Smooth muscle cell (in vitro differentiated cells): ENCODE measurements around the gene CHST13. TPM values are rescaled to one million over a fixed set of nuclear protein-coding genes. Genes with fewer than 3 reads are reported as not detected.
A peak's percentile ranks its signal among the peaks of the same experiment; 100 is the strongest.

Source experiments
- DNase-seq: peaks from one replicate; lab custom pipeline; 2025; ENCODE audit not compliant: unreplicated experiment; lab: John Stamatoyannopoulos, UW
- H2AFZ ChIP-seq: fragments of 200-600 bp; sonication (generic); 2 replicates; pipeline ENCODE4 v1.6.0; 2016; ENCODE audit warnings: antibody characterized with exemption, low read depth, mild to moderate bottlenecking
- H3F3A ChIP-seq: fragments of 200-600 bp; sonication (generic); 2 replicates; pipeline ENCODE4 v1.6.0; 2017; ENCODE audit warnings: antibody characterized with exemption, low read depth
- H3K27ac ChIP-seq: fragments of 200-600 bp; sonication (generic); 2 replicates; pipeline ENCODE4 v1.5.1; 2016; ENCODE audit warnings: low read depth, mild to moderate bottlenecking
- H3K27me3 ChIP-seq: fragments of 200-600 bp; sonication (generic); 2 replicates; pipeline ENCODE4 v1.6.1; 2016; ENCODE audit warnings: low read depth, mild to moderate bottlenecking
- H3K36me3 ChIP-seq: fragments of 200-600 bp; sonication (generic); 2 replicates; pipeline ENCODE4 v1.5.1; 2016; ENCODE audit warnings: low read depth
- H3K4me1 ChIP-seq: fragments of 200-600 bp; sonication (generic); 2 replicates; pipeline ENCODE4 v1.5.1; 2016; ENCODE audit warnings: low read depth
- H3K4me2 ChIP-seq: fragments of 200-600 bp; sonication (generic); 2 replicates; pipeline ENCODE4 v1.6.0; 2016; ENCODE audit warnings: mild to moderate bottlenecking
- H3K4me3 ChIP-seq: fragments of 200-600 bp; sonication (generic); 2 replicates; pipeline ENCODE4 v1.5.1; 2016; ENCODE audit warnings: mild to moderate bottlenecking
- H3K79me2 ChIP-seq: fragments of 200-600 bp; sonication (generic); 2 replicates; pipeline ENCODE4 v1.6.0; 2016; ENCODE audit warnings: low read depth, mild to moderate bottlenecking
- H3K9ac ChIP-seq: fragments of 200-600 bp; sonication (generic); 2 replicates; pipeline ENCODE4 v1.6.0; 2016; ENCODE audit warnings: low read depth
- H3K9me3 ChIP-seq: fragments of 200-600 bp; sonication (generic); replicated peaks from 2 replicates; pipeline ENCODE4 v1.5.1; 2016; ENCODE audit warnings: low read depth
- H4K20me1 ChIP-seq: fragments of 200-600 bp; sonication (generic); 2 replicates; pipeline ENCODE4 v1.6.0; 2016; ENCODE audit warnings: low read depth
- WGBS: methylation state at CpG from one replicate; pipeline ENCODE4 v1.1.7; 2016; ENCODE audit warnings: low lambda C conversion rate; 5-methylcytosine and 5-hydroxymethylcytosine counted together
- polyA plus RNA-seq: library from polyadenylated mRNA; unstranded; fragments of >200 nt; fragmentation: Nextera tagmentation; extraction: Ambion mirVana; gene quantifications from 2 replicates; pipeline ENCODE4 v1.2.1, GENCODE V29; 2016
- total RNA-seq: library from RNA; depleted of rRNA; stranded (reverse); fragments of >200 nt; gene quantifications from 2 replicates; pipeline ENCODE4 v1.2.3, GENCODE V29; 2014
- TF ChIP-seq, protein P1 (sequence below): fragments of 200-600 bp; sonication (generic); IDR thresholded peaks from 2 replicates; pipeline ENCODE4 v1.5.1; 2017; ENCODE audit warnings: borderline replicate concordance, mild to moderate bottlenecking, antibody characterized with exemption; ENCODE audit not compliant: insufficient read depth, poor library complexity, severe bottlenecking

Gene CHST13
- total and polyA plus RNA-seq, 2 experiments from 2014 or later: not detected

DNA sequence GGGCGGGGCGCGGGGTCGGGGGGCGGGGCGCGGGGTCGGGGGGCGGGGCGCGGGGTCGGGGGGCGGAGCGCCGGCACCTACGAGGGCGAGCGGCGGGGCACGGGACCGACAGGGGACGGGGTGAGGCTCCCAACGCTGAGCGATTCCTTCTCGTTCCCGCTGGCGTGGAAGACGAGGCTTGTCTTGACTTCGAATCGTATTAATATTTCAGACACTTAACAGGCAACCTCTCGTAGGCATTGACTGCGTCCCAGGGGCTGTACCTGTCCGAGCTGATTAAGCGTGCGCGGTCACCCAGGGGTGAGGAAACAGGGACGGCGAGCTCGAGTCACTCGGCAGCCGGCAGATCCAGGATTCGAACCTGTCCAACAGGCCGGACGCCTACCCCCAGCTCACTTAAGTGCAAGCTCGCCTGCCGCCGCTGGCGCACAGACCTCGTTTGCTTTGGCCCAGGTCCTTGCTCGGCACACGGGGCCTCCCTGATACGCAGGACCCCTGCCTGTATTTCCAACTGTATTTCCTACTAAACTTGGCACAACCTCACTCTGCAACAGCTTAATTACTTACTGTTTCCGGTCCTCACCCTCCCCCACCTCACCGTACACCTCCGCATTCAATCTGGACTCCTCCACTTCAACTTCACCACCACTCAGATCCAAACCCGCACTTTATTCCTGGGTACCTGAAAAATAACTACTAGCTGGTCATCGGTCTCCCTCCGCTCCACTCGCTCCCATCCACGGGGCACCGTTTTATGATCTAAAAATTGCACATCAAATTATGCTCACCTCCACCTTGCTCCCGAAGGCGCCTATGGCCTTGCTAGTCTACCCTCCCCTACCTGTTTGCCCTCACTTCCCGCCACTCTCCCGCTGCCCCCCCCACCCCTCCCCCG is 47.5 kb upstream of the CHST13 start:
- peak overlapping the region; percentile 68 for H3K9ac ChIP-seq
- H3K9me3 ChIP-seq: no peaks in the 10 kb centered on the region
- TF ChIP-seq, protein P1, sequence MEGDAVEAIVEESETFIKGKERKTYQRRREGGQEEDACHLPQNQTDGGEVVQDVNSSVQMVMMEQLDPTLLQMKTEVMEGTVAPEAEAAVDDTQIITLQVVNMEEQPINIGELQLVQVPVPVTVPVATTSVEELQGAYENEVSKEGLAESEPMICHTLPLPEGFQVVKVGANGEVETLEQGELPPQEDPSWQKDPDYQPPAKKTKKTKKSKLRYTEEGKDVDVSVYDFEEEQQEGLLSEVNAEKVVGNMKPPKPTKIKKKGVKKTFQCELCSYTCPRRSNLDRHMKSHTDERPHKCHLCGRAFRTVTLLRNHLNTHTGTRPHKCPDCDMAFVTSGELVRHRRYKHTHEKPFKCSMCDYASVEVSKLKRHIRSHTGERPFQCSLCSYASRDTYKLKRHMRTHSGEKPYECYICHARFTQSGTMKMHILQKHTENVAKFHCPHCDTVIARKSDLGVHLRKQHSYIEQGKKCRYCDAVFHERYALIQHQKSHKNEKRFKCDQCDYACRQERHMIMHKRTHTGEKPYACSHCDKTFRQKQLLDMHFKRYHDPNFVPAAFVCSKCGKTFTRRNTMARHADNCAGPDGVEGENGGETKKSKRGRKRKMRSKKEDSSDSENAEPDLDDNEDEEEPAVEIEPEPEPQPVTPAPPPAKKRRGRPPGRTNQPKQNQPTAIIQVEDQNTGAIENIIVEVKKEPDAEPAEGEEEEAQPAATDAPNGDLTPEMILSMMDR: no peak
- H3K27ac ChIP-seq: peak overlapping the region; percentile 19
- DNase-seq: peak; percentile 68
- no peaks in the 10 kb centered on the region for H3K36me3 ChIP-seq
- H3K4me3 ChIP-seq: peak overlapping the region; percentile 72
- peak overlapping the region; percentile 99 for H2AFZ ChIP-seq
- H3K4me2 ChIP-seq: peak overlapping the region; percentile 98
- H4K20me1 ChIP-seq: peaks cover 37% of the 10 kb centered on the region
- peaks cover 33% of the 10 kb centered on the region for H3K4me1 ChIP-seq
- H3F3A ChIP-seq: no peaks in the 10 kb centered on the region
- H3K79me2 ChIP-seq: peaks cover 35% of the 10 kb centered on the region
- WGBS: 20% methylated on average over 45 of the region's 66 CpGs
- no peaks in the 10 kb centered on the region for H3K27me3 ChIP-seq

GRCh38 chr3:126477061-126477380 is 46.9 kb upstream of the CHST13 start:
- 68% methylated on average over 3 of the region's 4 CpGs for WGBS
- Histone ChIP-seq H3K4me2 (no peak overlapping the region), H3K79me2 (peaks cover 29% of the 10 kb centered on the region), H3K36me3 (no peaks in the 10 kb centered on the region), H3K4me3 (no peak overlapping the region), H3K9me3 (no peaks in the 10 kb centered on the region), H3K27ac (no peak overlapping the region), H4K20me1 (peaks cover 31% of the 10 kb centered on the region), H3K9ac (no peak overlapping the region), H2AFZ (no peak overlapping the region), H3K27me3 (no peaks in the 10 kb centered on the region), H3F3A (no peaks in the 10 kb centered on the region), H3K4me1 (peaks cover 33% of the 10 kb centered on the region)
- DNase-seq: no peak
- TF ChIP-seq, protein P1: no peak

GRCh38 chr3:126478581-126479310 is 45.2 kb upstream of the CHST13 start:
- H2AFZ ChIP-seq: no peak overlapping the region
- TF ChIP-seq, protein P1: no peak
- H3K4me1 ChIP-seq: peaks cover 17% of the 10 kb centered on the region
- H3K36me3 ChIP-seq: no peaks in the 10 kb centered on the region
- H3K79me2 ChIP-seq: peaks cover 13% of the 10 kb centered on the region
- no peak overlapping the region for H3K27ac ChIP-seq
- 95% methylated on average over 14 of the region's 14 CpGs for WGBS
- no peaks in the 10 kb centered on the region for H3F3A ChIP-seq
- no peak for DNase-seq
- H3K27me3 ChIP-seq: no peaks in the 10 kb centered on the region
- no peak overlapping the region for H3K4me2 ChIP-seq
- no peak overlapping the region for H3K4me3 ChIP-seq
- peaks cover 14% of the 10 kb centered on the region for H4K20me1 ChIP-seq
- no peak overlapping the region for H3K9ac ChIP-seq
- no peaks in the 10 kb centered on the region for H3K9me3 ChIP-seq
